HepG2 (cell line): ENCODE measurements around the gene STK32B. TPM values are rescaled to one million over a fixed set of nuclear protein-coding genes. Genes with fewer than 3 reads are reported as not detected.
"Not testable (repeated sequence)": the region's sequence is repeated elsewhere in the genome, so short reads cannot be mapped to it uniquely, and the experiment has no call there.

ENCODE experiments used
- ATAC-seq: fragments of 200-7000 bp; cut with Tn5 transposase; 3 replicates; pipeline ENCODE4 v1.9.1; 2020; ENCODE audit warnings: mild to moderate bottlenecking, moderate library complexity
- BruUV-seq: library from RNA; stranded (reverse); fragments of 400-500 nt; replicated peaks from 2 replicates; lab custom pipeline; 2021; lab: Mats Ljungman, UMichigan
- CTCF ChIA-PET: fragments of 300-600 bp; formaldehyde crosslinking; extraction: SDS; loops from one replicate; lab custom pipeline; 2021; ENCODE audit warnings: low total read pairs, inconsistent platforms, low intra/inter-chr PET ratio; lab: Yijun Ruan, JAX
- POLR2A ChIA-PET: fragments of 350-600 bp; sonication (Branson Sonifier 250); formaldehyde crosslinking; loops from one replicate; lab custom pipeline; 2020; ENCODE audit warnings: antibody characterized with exemption, inconsistent platforms; lab: Yijun Ruan, JAX
- DNase-seq: peaks from one replicate; pipeline ENCODE4 v3.0.0-alpha.2; 2015; ENCODE audit warnings: low spot score
- FAIRE-seq: peaks from 3 replicates; lab custom pipeline; 2011; peaks lifted over from hg19 to GRCh38; lab: Jason Lieb, UNC
- H2AFZ ChIP-seq: one replicate; pipeline ENCODE4 v1.6.1; 2011; ENCODE audit warnings: low read length, inconsistent platforms
- H3K27ac ChIP-seq: fragments of 300-600 bp; 3 replicates; pipeline ENCODE4 v1.8.0; 2011; ENCODE audit warnings: mixed run types, mild to moderate bottlenecking, mixed read lengths, low read length, inconsistent platforms; ENCODE audit not compliant: insufficient read depth; ENCODE audit errors: extremely low read length
- H3K27me3 ChIP-seq, 2 experiments: fragments of 200-600 bp in 1 of 2; 2 replicates in 1 of 2; 3 replicates in 1 of 2; pipeline versions ENCODE4 v1.6.0 to v1.8.0; 2011; ENCODE audit warnings: low read length in 2 of 2, mild to moderate bottlenecking in 2 of 2, moderate library complexity in 2 of 2, inconsistent platforms in 1 of 2; ENCODE audit not compliant: insufficient read depth in 2 of 2, control insufficient read depth in 1 of 2
- H3K36me3 ChIP-seq, 2 experiments: fragments of 200-600 bp in 1 of 2; replicated peaks in 1 of 2; 2 replicates in 1 of 2; 3 replicates in 1 of 2; pipeline versions ENCODE4 v1.5.1 to v1.8.0; 2011; ENCODE audit warnings: low read length in 2 of 2, inconsistent platforms in 1 of 2; ENCODE audit not compliant: insufficient read depth in 2 of 2, control insufficient read depth in 1 of 2
- H3K4me1 ChIP-seq: 2 replicates; pipeline ENCODE4 v1.5.1; 2012; ENCODE audit warnings: low read length, inconsistent platforms; ENCODE audit not compliant: insufficient read depth
- H3K4me2 ChIP-seq: 2 replicates; pipeline ENCODE4 v1.6.0; 2011; ENCODE audit warnings: low read depth, low read length, inconsistent platforms
- H3K4me3 ChIP-seq, 3 experiments: fragments of 200-600 bp in 1 of 3; sonication (generic), shearing (Covaris generic) in 1 of 3; replicated peaks in 1 of 3; 2 replicates each; pipeline ENCODE4 v1.5.1; 2011 to 2016; ENCODE audit warnings: low read length in 3 of 3, inconsistent platforms in 2 of 3, low read depth in 2 of 3, mild to moderate bottlenecking in 2 of 3, control low read depth in 1 of 3, mixed read lengths in 1 of 3; ENCODE audit not compliant: insufficient read depth in 1 of 3
- H3K79me2 ChIP-seq: one replicate; pipeline ENCODE4 v1.6.1; 2011; ENCODE audit warnings: low read length, inconsistent platforms; ENCODE audit not compliant: insufficient read depth
- H3K9ac ChIP-seq: 2 replicates; pipeline ENCODE4 v1.6.0; 2011; ENCODE audit warnings: mild to moderate bottlenecking, low read depth, low read length, inconsistent platforms; ENCODE audit not compliant: insufficient read depth
- H3K9me3 ChIP-seq: 2 replicates; pipeline ENCODE4 v1.5.1; 2012; ENCODE audit warnings: mild to moderate bottlenecking, low read length
- H4K20me1 ChIP-seq: 2 replicates; pipeline ENCODE4 v1.6.0; 2011; ENCODE audit warnings: inconsistent platforms, mild to moderate bottlenecking, low read length, moderate library complexity; ENCODE audit not compliant: insufficient read depth
- ARHGAP35 ChIP-seq: sonication (generic); formaldehyde crosslinking; IDR thresholded peaks from 2 replicates; pipeline ENCODE4 v1.9.0; 2022; ENCODE audit warnings: mild to moderate bottlenecking, inconsistent platforms, moderate library complexity, missing genetic modification reagents, borderline replicate concordance
- BHLHE40 ChIP-seq: IDR thresholded peaks from 2 replicates; pipeline ENCODE4 v1.6.1; 2011; ENCODE audit warnings: low read length, improper control_type of control experiment
- CC2D1A ChIP-seq: sonication (generic); formaldehyde crosslinking; IDR thresholded peaks from 2 replicates; pipeline ENCODE4 v1.8.1; 2023; ENCODE audit warnings: mild to moderate bottlenecking, missing genetic modification reagents
- GABPA ChIP-seq, 2 experiments: IDR thresholded peaks; 2 replicates each; pipeline ENCODE4 v1.6.1; 2011 to 2016; ENCODE audit warnings: low read depth in 2 of 2, low read length in 1 of 2, missing biosample characterization in 1 of 2, missing genetic modification characterization in 1 of 2
- GATAD2A ChIP-seq: IDR thresholded peaks from 2 replicates; pipeline ENCODE4 v1.6.1; 2016
- IKZF1 ChIP-seq: fragments of 450-650 bp; IDR thresholded peaks from 2 replicates; pipeline ENCODE4 v1.7.1; 2016
- POLR2AphosphoS2 ChIP-seq: IDR thresholded peaks from 2 replicates; pipeline ENCODE4 v1.6.1; 2011; ENCODE audit warnings: low read depth, low read length, improper control_type of control experiment
- RELA ChIP-seq: sonication (generic); formaldehyde crosslinking; IDR thresholded peaks from 2 replicates; pipeline ENCODE4 v1.4.0; 2020; ENCODE audit warnings: missing genetic modification reagents
- SETDB1 ChIP-seq: sonication (generic); formaldehyde crosslinking; IDR thresholded peaks from 2 replicates; pipeline ENCODE4 v1.5.1; 2020; ENCODE audit warnings: missing genetic modification reagents, mild to moderate bottlenecking, borderline replicate concordance
- TFDP2 ChIP-seq: sonication (generic); formaldehyde crosslinking; IDR thresholded peaks from 2 replicates; pipeline ENCODE4 v1.4.0; 2020; ENCODE audit warnings: missing genetic modification reagents
- ZBTB39 ChIP-seq: sonication (generic); formaldehyde crosslinking; IDR thresholded peaks from 2 replicates; pipeline ENCODE4 v1.5.0; 2020; ENCODE audit warnings: missing genetic modification reagents
- ZFP36 ChIP-seq: fragments of 150-350 bp; IDR thresholded peaks from 2 replicates; pipeline ENCODE4 v1.6.1; 2018; ENCODE audit warnings: borderline replicate concordance, low read length, low read depth; ENCODE audit not compliant: partially characterized antibody
- WGBS: methylation state at CpG from one replicate; pipeline ENCODE4 v1.1.6; 2017; ENCODE audit warnings: low lambda C conversion rate; 5-methylcytosine and 5-hydroxymethylcytosine counted together
- in situ Hi-C: cut with HindIII; loops from 2 replicates; pipeline ENCODE4 v1.10.0; 2017; ENCODE audit warnings: low pct_unique_long_range_greater_than_20kb; ENCODE audit not compliant: extremely low pct_ligation_motif_present
- intact Hi-C: fragments of 100-400 bp; cut with micrococcal nuclease; formaldehyde crosslinking; loops from one replicate; pipeline ENCODE4 v1.10.0; 2022; ENCODE audit not compliant: unreplicated experiment
- polyA plus RNA-seq, 8 experiments: library from polyadenylated mRNA; depleted of rRNA in 3 of 8; stranded (reverse) in 7 of 8; unstranded in 1 of 8; fragments of >200 nt; fragmentation: Illumina TruSeq in 4 of 8; extraction: Trizol in 4 of 8; gene quantifications; 2 replicates each; pipeline versions ENCODE4 v1.2.1 to v1.2.3, GENCODE V29; 2011 to 2016; ENCODE audit warnings: low read depth in 4 of 8, missing spikeins in 1 of 8, mixed read lengths in 1 of 8; ENCODE audit not compliant: insufficient read depth in 1 of 8
- total RNA-seq, 5 experiments: library from RNA; depleted of rRNA; stranded (reverse); fragments of >200 nt; fragmentation: Illumina TruSeq; extraction: Trizol; gene quantifications; 2 replicates each; pipeline ENCODE4 v1.2.3, GENCODE V29; 2016; ENCODE audit warnings: low read depth in 1 of 5

The STK32B gene
- total and polyA plus RNA-seq, 2 of the 13 experiments (the other 11 are each of a cell fraction or from before 2014, with no cell fraction given) = not detected

DNA sequence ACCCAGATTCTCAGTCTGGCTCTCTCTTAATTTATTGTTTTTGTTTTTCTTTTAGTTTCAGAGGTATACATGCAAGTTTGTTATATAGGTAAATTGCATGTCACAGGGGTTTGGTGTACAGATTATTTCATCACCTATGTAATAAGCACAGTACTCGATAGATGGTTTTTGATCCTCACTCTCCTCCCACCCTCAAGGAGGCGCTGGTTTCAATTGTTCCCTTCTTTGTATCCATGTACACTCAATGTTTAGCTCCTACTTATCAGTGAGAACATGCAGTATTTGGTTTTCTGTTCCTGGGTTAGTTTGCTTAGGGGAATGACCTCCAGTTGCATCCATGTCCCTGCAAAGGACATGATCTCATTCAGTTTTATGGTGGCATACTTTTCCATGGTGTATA, 198.4 kb downstream of the STK32B start:
- POLR2A ChIA-PET = no interaction called here
- no peak for TF ChIP-seq POLR2AphosphoS2
- TF ChIP-seq SETDB1 = no peak
- TF ChIP-seq ARHGAP35 (CRISPR knock-in tag) = no peak
- no peak for TF ChIP-seq RELA (CRISPR knock-in tag)
- no peak for TF ChIP-seq BHLHE40
- TF ChIP-seq ZBTB39 (CRISPR knock-in tag) = no peak
- TF ChIP-seq CC2D1A (CRISPR knock-in tag) = no peak
- TF ChIP-seq GABPA (IDR thresholded peaks at IDR 0.05; ENCODE audit: low read depth, low read length) = no peak
- no peak for TF ChIP-seq GABPA (CRISPR knock-in tag; IDR thresholded peaks at IDR 0.05; ENCODE audit: low read depth)
- no peak for TF ChIP-seq ZFP36
- no peak for TF ChIP-seq IKZF1
- TF ChIP-seq GATAD2A (CRISPR knock-in tag) = no peak
- no peak for TF ChIP-seq TFDP2 (CRISPR knock-in tag)
- TF ChIP-seq, all 625 proteins: peak for 0
- H3K4me1 ChIP-seq = no peaks in the 10 kb centered on the region
- in situ Hi-C loops = no loop called here
- no peaks in the 10 kb centered on the region for H4K20me1 ChIP-seq
- H3K9me3 ChIP-seq = no peaks in the 10 kb centered on the region
- no peaks in the 10 kb centered on the region for H3K79me2 ChIP-seq
- no peaks in the 10 kb centered on the region for H3K36me3 ChIP-seq
- H3K27ac ChIP-seq = no peak overlapping the region
- DNase-seq (no peak), ATAC-seq (no peak), FAIRE-seq (no peak)
- CTCF ChIA-PET = no interaction called here
- H3K9ac ChIP-seq = no peak overlapping the region
- intact Hi-C loops = no loop called here
- 17% methylated on average over 2 of the region's 2 CpGs for WGBS
- no peak overlapping the region for H2AFZ ChIP-seq
- no peak overlapping the region for H3K4me2 ChIP-seq
- H3K4me3 ChIP-seq = no peak overlapping the region
- H3K27me3 ChIP-seq = no peaks in the 10 kb centered on the region
- BruUV-seq = no TSS peak

DNA sequence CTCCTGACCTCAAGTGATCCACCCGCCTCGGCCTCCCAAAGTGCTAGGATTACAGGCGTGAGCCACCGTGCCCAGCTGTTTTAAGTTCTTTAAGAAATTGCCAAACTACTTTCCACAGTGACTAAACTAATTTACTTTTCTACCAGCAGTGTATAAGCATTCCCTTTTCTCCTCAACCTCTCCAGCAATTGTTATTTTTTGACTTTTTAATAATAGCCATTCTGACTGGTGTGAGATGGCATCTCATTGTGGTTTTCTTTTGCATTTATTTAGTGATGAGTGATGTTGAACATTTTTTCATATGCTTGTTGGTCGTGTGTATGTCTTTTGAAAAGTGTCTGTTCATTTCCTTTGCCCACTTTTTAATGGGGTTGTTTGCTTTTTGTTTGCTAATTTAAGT, 199.3 kb downstream of the STK32B start:
- DNase-seq, H2AFZ ChIP-seq, H3K9me3 ChIP-seq, CTCF ChIA-PET, FAIRE-seq, H3K9ac ChIP-seq, intact Hi-C loops, H3K79me2 ChIP-seq, BruUV-seq, in situ Hi-C loops, H3K4me3 ChIP-seq, H3K27me3 ChIP-seq, POLR2A ChIA-PET, H3K4me1 ChIP-seq, H4K20me1 ChIP-seq, ATAC-seq, H3K27ac ChIP-seq, H3K36me3 ChIP-seq, H3K4me2 ChIP-seq: not testable (repeated sequence)
- 10% methylated on average over 5 of the region's 5 CpGs for whole genome bisulfite sequencing
